ENCODE data around the gene SNX13.

DNA sequence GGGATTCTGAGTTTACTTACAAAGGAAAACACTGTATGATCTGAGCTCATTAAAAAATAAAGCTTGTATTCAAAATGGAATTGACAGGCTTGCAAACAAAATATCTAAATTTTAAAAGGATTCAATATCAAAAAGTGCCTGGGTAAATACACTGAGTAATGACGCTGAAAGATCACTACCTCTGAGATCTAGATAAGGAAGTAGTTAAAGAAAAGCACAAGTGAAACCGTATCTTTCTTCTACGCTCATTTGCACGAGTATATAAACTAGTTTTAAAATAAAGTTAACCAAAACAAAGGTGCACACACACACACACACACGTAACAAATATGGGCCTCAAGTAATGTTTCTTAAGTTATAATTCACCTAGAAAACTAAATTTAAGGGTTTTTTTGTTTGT, 93.4 kb downstream of the SNX13 start:
- TF ChIP-seq, protein P1, sequence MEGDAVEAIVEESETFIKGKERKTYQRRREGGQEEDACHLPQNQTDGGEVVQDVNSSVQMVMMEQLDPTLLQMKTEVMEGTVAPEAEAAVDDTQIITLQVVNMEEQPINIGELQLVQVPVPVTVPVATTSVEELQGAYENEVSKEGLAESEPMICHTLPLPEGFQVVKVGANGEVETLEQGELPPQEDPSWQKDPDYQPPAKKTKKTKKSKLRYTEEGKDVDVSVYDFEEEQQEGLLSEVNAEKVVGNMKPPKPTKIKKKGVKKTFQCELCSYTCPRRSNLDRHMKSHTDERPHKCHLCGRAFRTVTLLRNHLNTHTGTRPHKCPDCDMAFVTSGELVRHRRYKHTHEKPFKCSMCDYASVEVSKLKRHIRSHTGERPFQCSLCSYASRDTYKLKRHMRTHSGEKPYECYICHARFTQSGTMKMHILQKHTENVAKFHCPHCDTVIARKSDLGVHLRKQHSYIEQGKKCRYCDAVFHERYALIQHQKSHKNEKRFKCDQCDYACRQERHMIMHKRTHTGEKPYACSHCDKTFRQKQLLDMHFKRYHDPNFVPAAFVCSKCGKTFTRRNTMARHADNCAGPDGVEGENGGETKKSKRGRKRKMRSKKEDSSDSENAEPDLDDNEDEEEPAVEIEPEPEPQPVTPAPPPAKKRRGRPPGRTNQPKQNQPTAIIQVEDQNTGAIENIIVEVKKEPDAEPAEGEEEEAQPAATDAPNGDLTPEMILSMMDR (IDR thresholded peaks at IDR 0.05): no peak
- TF ChIP-seq EZH2 (IDR thresholded peaks at IDR 0.05; ENCODE audit: borderline replicate concordance, insufficient read depth, low read depth, low read length, poor library complexity, severe bottlenecking): no peak
